Immature natural killer cell (primary cell): ENCODE measurements around the gene PAPOLG. TPM values are rescaled to one million over a fixed set of nuclear protein-coding genes. Genes with fewer than 3 reads are reported as not detected.
A peak's percentile ranks its signal among the peaks of the same experiment; 100 is the strongest.

Experiments
- DNase-seq, 3 donors: peaks; one replicate each; pipeline ENCODE4 v3.0.0; 2022; ENCODE audit warnings: mixed read lengths in 1 of 3
- H3K27ac Mint-ChIP-seq, 6 donors: one replicate each; pipeline ENCODE4 v1.8.0; 2020; ENCODE audit warnings: mixed read lengths in 6 of 6, mild to moderate bottlenecking in 5 of 6, inconsistent platforms in 4 of 6, moderate library complexity in 3 of 6
- H3K27me3 Mint-ChIP-seq, 3 donors: one replicate each; pipeline ENCODE4 v1.8.0; 2020 to 2021; ENCODE audit warnings: low read depth in 3 of 3, mild to moderate bottlenecking in 3 of 3, mixed read lengths in 3 of 3, moderate library complexity in 3 of 3, inconsistent platforms in 1 of 3
- H3K36me3 Mint-ChIP-seq, 3 donors: one replicate each; pipeline ENCODE4 v1.8.0; 2020; ENCODE audit warnings: mixed read lengths in 3 of 3, inconsistent platforms in 2 of 3, mild to moderate bottlenecking in 2 of 3
- H3K4me1 Mint-ChIP-seq, 2 donors: one replicate each; pipeline ENCODE4 v1.8.0; 2020; ENCODE audit warnings: inconsistent platforms in 2 of 2, mild to moderate bottlenecking in 2 of 2, mixed read lengths in 2 of 2, moderate library complexity in 1 of 2
- H3K4me3 Mint-ChIP-seq, 5 donors: one replicate each; pipeline ENCODE4 v1.8.0; 2020; ENCODE audit warnings: mild to moderate bottlenecking in 5 of 5, mixed read lengths in 5 of 5, inconsistent platforms in 3 of 5, moderate library complexity in 3 of 5
- H3K9me3 Mint-ChIP-seq, 6 donors: one replicate each; pipeline ENCODE4 v1.8.0; 2020; ENCODE audit warnings: mild to moderate bottlenecking in 6 of 6, mixed read lengths in 6 of 6, inconsistent platforms in 4 of 6, moderate library complexity in 3 of 6
- polyA plus RNA-seq, 3 donors: library from polyadenylated mRNA; unstranded; fragments of 300-500 nt; fragmentation: Illumina TruSeq; gene quantifications; one replicate each; pipeline ENCODE4 v1.2.3, GENCODE V29; 2021

PAPOLG gene
- polyA plus RNA-seq, 3 donors from 2014 or later: 5.1 to 19.5 (median 8.9) TPM

- no peak overlapping the region for H3K27ac Mint-ChIP-seq
- H3K27me3 Mint-ChIP-seq: peaks cover 0 to 4% (median 3%) of the 10 kb centered on the region in 3 donors
- H3K4me1 Mint-ChIP-seq: peaks cover 9% of the 10 kb centered on the region in 2 donors
- no peak for DNase-seq
- no peaks in the 10 kb centered on the region for H3K36me3 Mint-ChIP-seq
- no peak overlapping the region for H3K4me3 Mint-ChIP-seq
- peaks cover 0 to 2% (median 0%) of the 10 kb centered on the region in 6 donors for H3K9me3 Mint-ChIP-seq
Measured at GRCh38 chr2:60837123-60837522, 81.1 kb downstream of the PAPOLG start.

- Mint-ChIP-seq H3K27ac (no peak overlapping the region), H3K4me1 (peaks cover 9% of the 10 kb centered on the region in 2 donors), H3K9me3 (peaks cover 0 to 2% (median 0%) of the 10 kb centered on the region in 6 donors), H3K4me3 (no peak overlapping the region), H3K36me3 (no peaks in the 10 kb centered on the region), H3K27me3 (peaks cover 0 to 7% (median 3%) of the 10 kb centered on the region in 3 donors)
- DNase-seq: no peak
Measured at GRCh38 chr2:60838481-60838880, 82.4 kb downstream of the PAPOLG start.

- no peak for DNase-seq
- H3K9me3 Mint-ChIP-seq: peaks cover 0 to 2% (median 0%) of the 10 kb centered on the region in 6 donors
- peaks cover 9% of the 10 kb centered on the region in 2 donors for H3K4me1 Mint-ChIP-seq
- H3K27ac Mint-ChIP-seq: no peak overlapping the region
- H3K36me3 Mint-ChIP-seq: no peaks in the 10 kb centered on the region
- H3K4me3 Mint-ChIP-seq: no peak overlapping the region
- H3K27me3 Mint-ChIP-seq: peaks cover 0 to 7% (median 0%) of the 10 kb centered on the region in 3 donors
Measured at GRCh38 chr2:60839126-60839813, 83.2 kb downstream of the PAPOLG start.

GRCh38 chr2:60840880-60841279, 84.8 kb downstream of the PAPOLG start:
- H3K27ac Mint-ChIP-seq: peak overlapping the region in 5 of 6 donors; percentile 31 to 87 (median 72)
- H3K4me3 Mint-ChIP-seq: peak overlapping the region in 1 of 5 donors; percentile 53
- DNase-seq: peak in 2 of 3 donors; percentile 35 to 37
- no peaks in the 10 kb centered on the region for H3K36me3 Mint-ChIP-seq
- peaks cover 9% of the 10 kb centered on the region in 2 donors for H3K4me1 Mint-ChIP-seq
- peaks cover 0 to 5% (median 0%) of the 10 kb centered on the region in 3 donors for H3K27me3 Mint-ChIP-seq
- H3K9me3 Mint-ChIP-seq: no peaks in the 10 kb centered on the region

GRCh38 chr2:60843006-60843405, 86.9 kb downstream of the PAPOLG start:
- DNase-seq: no peak
- no peak overlapping the region for H3K27ac Mint-ChIP-seq
- H3K27me3 Mint-ChIP-seq: peaks cover 0 to 3% (median 2%) of the 10 kb centered on the region in 3 donors
- H3K9me3 Mint-ChIP-seq: no peaks in the 10 kb centered on the region
- H3K36me3 Mint-ChIP-seq: peaks cover 0 to 5% (median 0%) of the 10 kb centered on the region in 3 donors
- H3K4me3 Mint-ChIP-seq: no peak overlapping the region
- H3K4me1 Mint-ChIP-seq: peaks cover 9% of the 10 kb centered on the region in 2 donors

- Mint-ChIP-seq H3K4me3 (no peak overlapping the region), H3K9me3 (no peaks in the 10 kb centered on the region), H3K27ac (no peak overlapping the region), H3K36me3 (peaks cover 0 to 5% (median 0%) of the 10 kb centered on the region in 3 donors), H3K27me3 (peaks cover 0 to 3% (median 2%) of the 10 kb centered on the region in 3 donors), H3K4me1 (peaks cover 9% of the 10 kb centered on the region in 2 donors)
- no peak for DNase-seq
Measured at GRCh38 chr2:60844105-60844504, 88.0 kb downstream of the PAPOLG start.

- Mint-ChIP-seq H3K9me3 (no peaks in the 10 kb centered on the region), H3K4me1 (no peaks in the 10 kb centered on the region), H3K27ac (peak overlapping the region in 1 of 6 donors; percentile 56), H3K27me3 (peaks cover 2 to 3% (median 3%) of the 10 kb centered on the region in 3 donors), H3K36me3 (peaks cover 0 to 5% (median 3%) of the 10 kb centered on the region in 3 donors), H3K4me3 (no peak overlapping the region)
- DNase-seq: no peak
Measured at GRCh38 chr2:60847854-60848253, 91.8 kb downstream of the PAPOLG start.

Other genes with a start within 250 kb of the PAPOLG start
- gene BCL11A, start 202.6 kb upstream of the PAPOLG start, polyA plus RNA-seq: under 1 TPM; 0.14 to 0.69 (median 0.29) TPM
- gene REL, start 125.3 kb downstream of the PAPOLG start, polyA plus RNA-seq: 10 to 100 TPM in 2 of 3 donors, 1 to 10 TPM in 1; 6.4 to 47.7 (median 21.7) TPM